Breast epithelium (tissue), 4 donors: Measurements from ENCODE around the gene ARHGDIA. TPM values are rescaled to one million over a fixed set of nuclear protein-coding genes. Genes with fewer than 3 reads are reported as not detected.

Experiments used
- DNase-seq, 2 donors: peaks; one replicate each; pipeline ENCODE4 v3.0.0-alpha.2; 2019; ENCODE audit warnings: low spot score in 2 of 2
- H3K27ac ChIP-seq, 2 donors: fragments of 200-600 bp; sonication (generic) in 1 of 2; one replicate each; pipeline ENCODE4 v1.5.1; 2016 to 2019; ENCODE audit warnings: mild to moderate bottlenecking in 1 of 2
- H3K27me3 ChIP-seq, 2 donors: fragments of 200-600 bp; sonication (generic) in 1 of 2; one replicate each; pipeline versions ENCODE4 v1.5.1 to v1.6.0; 2017 to 2019; ENCODE audit warnings: control low read depth in 1 of 2, mild to moderate bottlenecking in 1 of 2
- H3K36me3 ChIP-seq: fragments of 200-600 bp; one replicate; pipeline ENCODE4 v1.5.1; 2019
- H3K4me1 ChIP-seq, 2 donors: fragments of 200-600 bp; sonication (generic); one replicate each; pipeline ENCODE4 v1.5.1; 2016 to 2019; ENCODE audit warnings: control low read depth in 1 of 2
- H3K4me3 ChIP-seq, 3 donors: fragments of 200-600 bp; sonication (generic); 1 replicate in 2 of 3; 2 replicates in 1 of 3; pipeline ENCODE4 v1.5.1; 2016 to 2019; ENCODE audit warnings: mild to moderate bottlenecking in 3 of 3, moderate library complexity in 2 of 3
- H3K9me3 ChIP-seq, 2 donors: fragments of 200-600 bp; sonication (generic) in 1 of 2; one replicate each; pipeline ENCODE4 v1.5.1; 2016 to 2019; ENCODE audit warnings: control low read depth in 1 of 2
- CTCF ChIP-seq, 3 donors: fragments of 450-650 bp; IDR thresholded peaks; one replicate each; pipeline ENCODE4 v1.5.1; 2016 to 2017; ENCODE audit warnings: antibody characterized with exemption in 3 of 3, mild to moderate bottlenecking in 3 of 3, moderate library complexity in 3 of 3
- POLR2A ChIP-seq: fragments of 450-650 bp; IDR thresholded peaks from one replicate; pipeline ENCODE4 v1.6.1; 2016; ENCODE audit warnings: antibody characterized with exemption, mild to moderate bottlenecking, moderate library complexity
- POLR2AphosphoS5 ChIP-seq, 3 donors: sonication (generic); formaldehyde crosslinking; IDR thresholded peaks; one replicate each; pipeline ENCODE4 v1.6.1; 2017; ENCODE audit warnings: antibody characterized with exemption in 3 of 3
- intact Hi-C: fragments of 100-400 bp; cut with DNase I; formaldehyde crosslinking; loops from one replicate; pipeline ENCODE4 v1.15.1; 2023; ENCODE audit warnings: low total_unique reads
- total RNA-seq, 3 donors: library from RNA; depleted of rRNA; stranded (reverse); fragments of >200 nt; gene quantifications; one replicate each; pipeline ENCODE4 v1.1.0, GENCODE V29; 2016

The ARHGDIA gene
- total RNA-seq, 3 donors from 2014 or later = 67.0 to 135 (median 124) TPM

- Histone ChIP-seq H3K36me3 (no peaks in the 10 kb centered on the region), H3K27me3 (no peaks in the 10 kb centered on the region), H3K9me3 (no peaks in the 10 kb centered on the region), H3K27ac (no peak overlapping the region), H3K4me3 (no peak overlapping the region), H3K4me1 (peaks cover 4 to 7% of the 10 kb centered on the region in 2 donors)
- intact Hi-C loops = loop anchor here (1.0 to 5.0 kb wide), 3 partner anchors 37 to 567 kb away; no protein-coding TSS in a partner anchor
- TF ChIP-seq POLR2A (no peak), CTCF (IDR thresholded peaks at IDR 0.05) (no peak), POLR2AphosphoS5 (IDR thresholded peaks at IDR 0.05) (no peak)
- no peak for DNase-seq
Measured at GRCh38 chr17:81889602-81890001, 18.5 kb upstream of the ARHGDIA start.

GRCh38 chr17:81888988-81889595 is 18.0 kb upstream of the ARHGDIA start:
- Histone ChIP-seq H3K36me3 (no peaks in the 10 kb centered on the region), H3K4me1 (peaks cover 4 to 7% of the 10 kb centered on the region in 2 donors), H3K27me3 (no peaks in the 10 kb centered on the region), H3K4me3 (no peak overlapping the region), H3K9me3 (no peaks in the 10 kb centered on the region), H3K27ac (no peak overlapping the region)
- TF ChIP-seq POLR2A (no peak), CTCF (IDR thresholded peaks at IDR 0.05) (no peak), POLR2AphosphoS5 (IDR thresholded peaks at IDR 0.05) (no peak)
- intact Hi-C loops = no loop called here
- no peak for DNase-seq

GRCh38 chr17:81888105-81888987 is 17.2 kb upstream of the ARHGDIA start:
- no peak overlapping the region for H3K27ac ChIP-seq
- DNase-seq = no peak
- no peaks in the 10 kb centered on the region for H3K27me3 ChIP-seq
- no peak overlapping the region for H3K4me3 ChIP-seq
- peaks cover 4 to 7% of the 10 kb centered on the region in 2 donors for H3K4me1 ChIP-seq
- TF ChIP-seq POLR2AphosphoS5 (IDR thresholded peaks at IDR 0.05) (no peak), POLR2A (no peak), CTCF (IDR thresholded peaks at IDR 0.05) (no peak)
- H3K36me3 ChIP-seq = no peaks in the 10 kb centered on the region
- intact Hi-C loops = no loop called here
- H3K9me3 ChIP-seq = no peaks in the 10 kb centered on the region

- no peaks in the 10 kb centered on the region for H3K27me3 ChIP-seq
- intact Hi-C loops = no loop called here
- peaks cover 4 to 7% of the 10 kb centered on the region in 2 donors for H3K4me1 ChIP-seq
- no peaks in the 10 kb centered on the region for H3K36me3 ChIP-seq
- H3K27ac ChIP-seq = peak overlapping the region in 1 of 2 donors; percentile 11
- no peak overlapping the region for H3K4me3 ChIP-seq
- no peak for DNase-seq
- H3K9me3 ChIP-seq = no peaks in the 10 kb centered on the region
- TF ChIP-seq POLR2AphosphoS5 (IDR thresholded peaks at IDR 0.05) = no peak
- TF ChIP-seq CTCF (IDR thresholded peaks at IDR 0.05) = no peak
- no peak for TF ChIP-seq POLR2A
Measured at GRCh38 chr17:81885869-81886548, 14.9 kb upstream of the ARHGDIA start.
